Dermis microvascular lymphatic vessel endothelial cell (primary cell): ENCODE data around the gene P4HA3. TPM values are rescaled to one million over a fixed set of nuclear protein-coding genes. Genes with fewer than 3 reads are reported as not detected.

Experiments used
- DNase-seq, 2 donors: peaks; one replicate each; pipeline versions ENCODE4 v3.0.0 to v3.0.0-alpha.2; 2010; ENCODE audit warnings: low read depth in 2 of 2
- total RNA-seq: library from RNA; depleted of rRNA; stranded (reverse); fragments of >200 nt; gene quantifications from 2 replicates; pipeline ENCODE4 v1.2.1, GENCODE V29; 2014

Gene P4HA3
- total RNA-seq, 1 donor from 2014 or later, result 48.3 TPM

DNA sequence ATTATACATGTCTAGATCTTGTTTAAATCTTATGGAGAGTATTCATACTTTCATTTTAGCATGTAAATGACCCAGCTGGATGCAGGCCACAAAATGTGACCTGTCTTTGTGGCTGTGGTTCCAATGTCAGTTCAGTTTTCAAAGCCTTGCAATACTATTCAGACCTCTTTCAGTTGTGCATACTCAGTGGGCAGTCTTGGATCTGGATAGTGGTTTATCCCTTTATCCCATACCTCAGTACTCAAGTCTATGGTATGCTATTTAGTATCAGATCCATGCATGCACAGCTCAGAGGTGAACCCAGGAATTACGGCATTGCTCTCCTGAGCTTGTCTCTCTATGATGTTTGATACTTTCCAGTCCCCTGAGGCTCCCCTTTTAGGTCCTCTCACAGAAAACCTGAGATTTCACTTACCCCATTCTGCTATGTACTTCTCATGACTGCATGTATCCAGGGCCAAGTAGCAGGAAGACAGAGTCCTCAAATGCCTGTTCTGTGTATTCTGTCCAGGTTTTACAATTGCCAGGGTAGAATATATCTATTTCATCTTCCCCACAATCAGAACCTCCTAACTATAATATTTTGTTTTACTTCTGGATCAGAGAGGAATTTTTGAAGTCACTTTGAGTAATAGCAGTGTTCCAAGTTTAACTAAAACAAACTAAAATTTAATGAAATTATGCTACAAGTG, 6.9 kb upstream of the P4HA3 start:
- peak in 1 of 2 donors; percentile 47 for DNase-seq

DNA sequence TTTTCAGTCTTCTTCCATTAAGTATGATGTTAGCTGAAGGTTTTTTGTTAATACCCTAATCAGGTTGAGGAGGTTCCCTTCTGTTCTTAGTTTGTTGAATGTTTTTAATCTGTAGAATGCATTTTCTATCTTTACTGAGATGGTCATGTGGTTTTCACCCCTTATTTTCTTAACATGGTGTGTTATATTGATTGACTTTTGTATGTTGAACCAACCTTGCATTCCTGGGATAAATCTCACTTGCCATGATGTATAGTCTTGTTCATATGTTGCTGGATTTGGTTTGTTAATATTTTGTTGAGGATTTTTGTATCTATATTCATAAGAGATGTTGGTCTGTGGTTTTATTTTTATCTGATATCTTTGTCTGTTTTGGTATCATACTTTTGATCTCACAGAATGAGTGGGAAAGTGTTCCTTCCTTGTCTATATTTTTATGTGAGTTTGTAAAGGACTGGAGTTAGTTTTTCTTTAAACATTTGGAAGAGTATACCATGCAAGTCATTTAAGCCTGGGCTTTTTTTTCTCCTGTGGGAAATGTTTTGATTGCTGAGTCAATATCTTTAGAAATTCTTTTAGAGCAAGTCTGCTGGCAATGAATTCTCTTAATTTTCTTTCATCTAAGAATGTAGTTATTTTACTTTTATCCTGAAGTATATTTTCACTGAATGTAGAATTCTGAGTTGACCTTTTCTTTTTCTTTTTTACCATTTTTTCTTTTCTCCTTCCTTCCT, 5.5 kb upstream of the P4HA3 start:
- no peak for DNase-seq

DNA sequence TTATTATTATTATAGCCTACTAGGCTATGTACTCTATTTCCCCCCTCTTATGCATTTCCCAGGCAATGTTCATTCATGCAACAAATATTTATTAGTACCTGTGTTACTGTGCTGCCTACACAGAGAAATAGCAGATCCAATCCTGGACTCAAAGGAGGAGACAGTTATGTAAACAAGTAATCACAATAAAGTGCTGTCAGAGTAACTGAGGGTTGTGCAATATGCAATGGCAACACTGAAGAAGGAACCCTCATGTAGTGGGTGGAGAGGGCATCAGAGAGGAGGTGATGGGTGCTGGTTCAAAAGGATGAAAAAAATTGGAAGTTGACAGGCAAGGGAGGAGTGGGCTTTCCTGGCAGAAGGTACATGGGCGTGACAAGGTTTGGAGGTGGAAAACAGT, 886 bp upstream of the P4HA3 start:
- DNase-seq, result no peak

DNA sequence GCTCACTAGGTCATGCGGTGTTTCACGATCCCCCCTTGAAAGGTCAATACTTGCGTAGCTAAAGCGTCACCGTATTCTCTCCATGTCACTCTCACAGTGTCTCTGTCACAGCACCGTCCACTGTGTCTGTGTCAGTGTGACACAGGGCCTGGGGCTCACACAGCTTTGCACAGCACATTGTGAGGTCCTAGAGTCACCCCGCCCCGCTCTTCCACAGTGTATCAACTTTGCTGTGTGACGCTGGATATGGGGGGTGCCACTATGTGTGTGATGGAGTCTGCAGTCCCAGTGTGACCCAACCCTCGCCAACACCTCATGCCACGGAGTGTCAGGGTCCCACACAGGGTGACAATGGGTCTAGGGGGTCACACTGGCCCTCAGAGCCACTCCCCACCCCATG, 583 bp downstream of the P4HA3 start:
- no peak for DNase-seq

DNA sequence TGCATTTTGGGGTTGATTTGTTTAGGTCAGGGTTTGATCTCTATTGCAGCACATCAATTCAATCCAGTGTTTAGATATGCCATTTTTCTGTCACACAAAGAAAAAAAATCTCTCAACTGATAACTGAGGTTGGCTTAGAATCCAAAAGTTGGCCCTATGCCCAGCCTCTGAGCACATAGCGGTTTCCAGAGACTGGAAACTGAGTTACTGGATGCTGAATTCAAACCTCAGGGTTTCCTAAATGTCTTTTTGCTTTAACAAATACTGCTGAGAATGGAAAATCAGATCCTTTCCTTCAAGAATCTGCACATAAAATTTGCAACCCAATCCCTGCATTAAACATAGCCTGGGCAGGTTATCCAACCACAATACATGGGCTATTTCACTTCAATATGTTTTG, 4.0 kb downstream of the P4HA3 start:
- DNase-seq, result peak in 1 of 2 donors; percentile 64

DNA sequence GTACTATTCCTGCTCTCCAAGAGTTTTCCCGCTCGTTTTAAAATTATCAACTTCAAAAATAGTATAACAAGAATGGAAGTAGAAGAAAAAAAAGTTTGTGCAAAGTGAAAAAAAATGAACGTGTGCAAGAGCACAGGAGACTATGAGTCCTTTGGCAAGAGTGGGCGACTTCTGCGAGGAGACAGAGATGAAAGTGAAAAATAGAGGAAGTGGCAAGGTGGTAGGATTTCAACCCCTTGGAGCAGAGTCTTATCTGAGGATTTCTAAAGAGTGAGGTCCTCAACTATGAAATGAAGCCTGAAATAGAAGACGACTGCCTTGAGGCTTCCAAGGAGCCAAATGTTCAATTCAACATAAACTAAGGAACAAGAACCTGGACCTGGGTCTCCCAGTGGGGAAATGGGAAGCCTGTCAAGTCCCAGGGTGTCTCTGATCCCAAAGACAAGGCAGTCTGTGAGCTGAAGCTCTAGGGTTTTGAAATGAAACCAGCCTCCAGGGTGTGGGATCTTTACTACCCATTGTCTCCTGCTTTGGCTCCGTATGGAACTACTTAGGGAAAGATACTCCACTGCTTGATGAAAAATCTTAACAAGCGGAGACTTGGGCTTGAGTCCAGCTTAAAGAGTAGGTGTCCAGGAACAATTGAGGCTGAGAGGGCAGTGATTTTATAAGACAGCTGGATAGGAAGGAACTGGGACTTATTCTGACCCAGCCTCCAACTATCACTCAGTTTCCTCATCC, 4.8 kb downstream of the P4HA3 start:
- no peak for DNase-seq

DNA sequence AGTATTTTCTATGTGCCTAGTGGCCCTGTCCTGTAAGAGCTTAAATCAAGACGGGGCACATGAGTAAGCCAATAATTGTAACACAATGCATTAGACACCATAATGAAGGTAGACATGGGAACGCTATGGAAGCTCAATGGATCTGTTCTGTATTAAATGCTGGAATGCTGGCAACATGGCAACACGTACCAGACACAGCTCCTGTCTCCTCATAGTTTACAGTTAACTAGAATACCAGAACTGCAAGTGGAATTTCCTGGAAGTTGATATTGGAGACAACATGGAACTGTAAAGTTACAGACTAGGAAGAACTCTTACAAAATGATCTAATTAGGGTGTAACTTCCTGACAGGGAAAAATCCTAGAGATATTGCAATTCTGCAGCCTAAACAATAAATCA, 12.4 kb downstream of the P4HA3 start:
- DNase-seq, result no peak

DNA sequence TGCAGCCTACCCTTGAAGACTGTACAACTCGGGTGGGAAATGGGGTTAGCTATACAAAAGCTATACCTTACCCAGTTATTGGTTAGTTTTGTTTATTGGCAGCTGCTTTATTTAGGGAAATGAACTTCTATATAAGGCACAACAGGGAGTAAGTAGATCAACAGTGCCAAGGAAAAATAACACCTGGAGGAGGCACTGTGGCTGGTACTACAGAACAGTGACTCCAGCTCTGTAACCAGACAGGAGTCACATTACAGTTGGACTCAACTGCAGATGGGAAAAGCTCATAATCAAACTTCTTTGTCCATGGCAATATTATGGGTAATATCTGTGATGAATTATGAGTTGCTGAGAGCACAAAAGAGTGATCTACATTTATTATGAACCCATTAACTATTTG, 14.0 kb downstream of the P4HA3 start:
- DNase-seq, result no peak

DNA sequence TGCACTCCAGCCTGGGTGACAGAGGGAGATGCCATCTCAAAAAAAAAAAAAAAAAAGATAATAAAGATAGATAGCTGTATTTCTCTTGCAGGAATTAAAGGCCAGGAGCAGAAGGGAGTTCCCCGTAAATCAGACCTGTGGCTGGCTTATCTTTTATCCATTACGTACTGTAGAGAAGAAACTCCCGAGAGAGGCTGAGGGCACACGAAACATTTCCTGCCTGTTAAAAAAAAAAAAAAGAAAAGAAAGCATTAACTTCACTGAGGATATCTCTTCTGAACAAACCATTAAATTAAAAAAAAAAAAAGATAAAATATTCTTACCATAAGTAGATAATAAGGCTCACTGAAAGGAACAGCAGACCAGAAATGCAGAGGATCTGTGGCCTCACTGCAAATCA, 22.5 kb downstream of the P4HA3 start:
- peak in 1 of 2 donors; percentile 58 for DNase-seq

DNA sequence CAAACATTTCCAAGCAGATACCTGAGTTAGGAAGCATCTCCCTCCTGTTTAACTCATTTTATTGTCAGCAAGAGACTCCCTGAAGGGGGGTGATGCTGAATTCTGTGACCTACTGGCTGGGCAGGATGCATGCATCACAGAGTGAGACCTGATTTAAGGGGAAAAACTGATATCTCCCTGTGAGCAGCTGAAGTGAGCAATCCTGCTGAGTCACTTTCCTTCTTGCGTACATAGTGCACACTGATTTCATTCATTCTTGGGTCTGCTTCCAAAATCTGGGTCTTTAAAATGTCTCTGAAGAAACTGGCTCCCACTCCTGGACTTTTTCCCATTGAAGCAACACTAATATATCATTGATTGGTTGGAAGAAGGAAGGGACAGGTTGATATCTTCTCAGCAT, 23.3 kb downstream of the P4HA3 start:
- peak; percentile 24 to 93 for DNase-seq

DNA sequence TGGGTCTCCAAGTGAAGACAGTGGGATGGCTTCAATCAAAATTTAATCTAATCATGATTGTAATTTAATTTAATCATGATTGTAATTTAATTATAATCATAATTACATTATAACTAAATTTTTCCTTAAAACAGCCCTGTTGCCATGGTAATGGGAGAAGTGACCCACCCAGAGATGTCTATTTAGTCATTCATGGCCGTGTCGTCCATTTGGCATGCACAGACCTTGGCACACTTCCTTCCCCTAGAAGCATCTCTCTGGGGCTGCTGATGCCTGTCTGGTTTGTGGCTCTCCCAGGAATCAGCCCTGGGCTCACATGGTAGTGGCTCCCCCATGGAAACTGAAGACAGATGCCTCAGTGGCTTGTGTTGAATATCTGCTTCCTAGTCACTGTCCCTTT, 27.0 kb downstream of the P4HA3 start:
- DNase-seq, result no peak

DNA sequence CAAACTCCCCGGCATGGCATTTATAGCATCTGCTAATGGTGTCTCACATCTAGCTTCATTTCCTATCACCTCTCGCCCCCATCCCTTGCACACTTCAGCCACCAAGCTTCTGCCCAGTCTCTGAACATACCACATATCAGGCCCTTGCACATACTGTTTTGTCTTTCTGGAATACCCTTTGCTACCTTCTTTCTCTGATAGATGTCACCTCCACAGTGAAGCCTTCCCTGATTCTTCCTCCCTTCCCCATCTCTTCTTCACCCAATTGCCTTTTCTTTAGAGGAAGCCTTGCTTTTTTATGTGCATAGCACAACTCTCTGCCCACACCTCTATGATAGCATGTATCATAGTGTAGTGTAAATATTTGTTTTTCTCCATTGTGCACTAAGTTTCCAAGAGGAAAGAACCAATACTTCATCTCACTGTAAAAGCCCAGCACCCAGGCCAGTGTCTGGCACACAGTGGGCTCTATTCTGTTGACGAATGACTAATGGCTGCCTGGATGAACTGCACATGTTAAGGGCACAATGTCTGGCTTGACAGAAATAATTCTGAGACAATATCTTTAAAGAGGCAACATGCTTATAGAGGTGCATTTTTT, 27.8 kb downstream of the P4HA3 start:
- DNase-seq, result no peak

DNA sequence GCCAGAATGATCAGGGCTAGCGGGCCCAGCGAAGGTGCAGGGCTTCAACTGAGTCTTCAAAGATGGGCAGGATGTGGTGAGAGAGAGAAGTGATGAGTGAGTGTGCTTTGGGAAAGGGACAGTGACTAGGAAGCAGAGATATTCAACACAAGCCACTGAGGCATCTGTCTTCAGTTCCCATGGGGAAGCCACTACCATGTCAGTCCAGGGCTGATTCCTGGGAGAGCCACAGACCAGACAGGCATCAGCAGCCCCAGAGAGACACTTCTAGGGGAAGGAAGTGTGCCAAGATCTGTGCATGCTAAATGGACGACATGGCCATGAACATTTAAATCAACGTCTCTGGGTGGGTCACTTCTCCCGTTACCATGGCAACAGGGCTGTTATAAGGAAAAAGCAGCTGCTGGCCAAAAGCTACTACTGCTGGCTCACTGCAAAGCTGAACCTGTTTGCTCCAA, 28.5 kb downstream of the P4HA3 start:
- DNase-seq, result no peak

DNA sequence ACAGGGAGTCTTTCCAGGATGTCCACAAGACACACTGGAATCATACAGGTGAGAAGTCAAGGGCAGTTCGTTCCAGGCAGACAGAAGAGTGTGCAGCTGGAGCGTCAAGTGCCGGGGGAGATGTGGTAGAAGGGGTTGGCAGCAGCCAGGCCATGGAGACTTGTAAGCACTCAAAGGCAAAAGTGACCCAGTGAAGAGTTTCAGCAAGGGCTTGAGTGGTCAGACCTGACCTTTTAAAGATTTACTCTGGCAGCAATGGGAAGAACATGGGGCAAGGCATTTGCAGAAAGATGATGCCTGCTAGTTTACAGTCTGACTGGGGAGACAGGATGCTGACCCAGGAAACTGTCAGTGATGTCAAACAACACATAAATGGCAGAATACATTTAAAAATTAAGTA, 29.0 kb downstream of the P4HA3 start:
- no peak for DNase-seq

DNA sequence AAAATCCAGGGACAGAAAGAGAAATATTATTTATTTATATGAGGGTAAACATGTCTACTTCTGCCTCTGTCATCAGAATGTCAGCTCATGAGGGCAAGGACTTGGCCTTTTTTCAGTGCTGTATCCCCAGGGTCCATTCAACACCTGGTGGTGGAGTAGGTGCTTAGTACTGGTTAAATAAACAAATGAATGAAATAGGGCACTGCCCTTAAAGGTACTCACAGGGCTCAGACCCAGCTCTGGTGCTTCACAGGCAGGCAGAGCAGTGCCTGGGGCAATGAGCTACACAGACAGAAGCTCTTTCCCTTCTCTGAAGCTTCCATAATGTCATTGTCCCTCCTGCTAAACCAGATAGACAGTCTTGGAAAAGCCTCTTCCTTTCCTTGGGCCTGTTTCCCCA, 30.9 kb downstream of the P4HA3 start:
- no peak for DNase-seq

DNA sequence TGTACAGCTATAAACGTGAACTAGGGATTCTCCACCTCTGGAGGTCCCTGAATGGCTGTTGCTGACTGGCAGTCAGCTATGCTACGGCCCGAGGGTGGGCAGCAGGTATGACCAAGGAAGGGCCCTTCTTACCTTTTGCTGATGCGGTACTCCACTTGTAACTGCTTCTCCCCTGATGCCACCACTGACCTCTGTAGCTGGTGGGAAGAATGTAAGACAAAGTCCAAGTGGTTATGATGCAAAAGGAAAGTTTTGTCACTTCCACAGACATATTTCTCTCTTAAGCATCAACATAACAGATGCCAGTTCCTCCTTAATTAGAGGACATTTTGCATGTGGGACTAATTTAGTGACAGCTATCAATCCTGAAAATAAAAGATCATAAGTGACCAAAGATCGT, 32.2 kb downstream of the P4HA3 start:
- DNase-seq, result no peak

DNA sequence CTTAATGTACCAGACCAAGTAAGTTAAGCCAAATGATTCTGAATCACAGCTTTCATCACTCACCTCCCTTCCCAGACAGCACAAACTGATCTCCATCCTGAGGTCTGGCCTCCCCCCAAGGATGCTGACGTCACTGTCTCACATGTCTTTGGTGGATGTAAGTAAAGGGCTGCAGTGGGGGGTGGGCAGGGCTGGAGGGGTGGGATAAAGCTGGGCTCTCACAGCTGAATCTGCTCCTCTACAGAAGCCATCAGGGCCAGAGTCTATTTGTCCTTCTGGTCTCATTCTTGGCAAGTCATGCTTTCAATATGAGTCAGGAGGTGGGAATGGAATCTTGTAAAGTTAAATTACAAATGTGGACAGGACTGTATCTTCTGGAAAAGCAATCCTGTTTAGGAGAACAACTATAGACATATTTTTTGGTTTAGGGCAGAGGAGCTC, 32.7 kb downstream of the P4HA3 start:
- DNase-seq, result peak in 1 of 2 donors; percentile 80

DNA sequence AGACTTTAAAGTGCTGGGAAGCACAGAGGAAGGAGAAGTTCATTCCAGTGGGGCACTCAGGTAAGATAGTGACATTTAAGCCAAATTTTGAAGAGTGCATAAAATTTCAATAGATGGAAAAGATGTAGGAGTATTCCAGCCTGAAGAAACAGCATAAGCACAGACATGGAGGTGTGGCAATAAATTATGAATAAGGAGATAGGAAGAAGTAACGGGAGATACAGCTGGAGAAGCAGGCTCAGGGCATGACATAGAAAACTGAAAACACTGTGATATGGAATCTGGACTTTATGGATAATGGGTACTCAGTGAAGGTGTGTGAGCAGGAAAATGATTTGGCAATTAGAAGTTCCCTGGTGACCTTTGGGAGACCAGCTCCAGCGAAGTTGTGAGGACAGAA, 33.3 kb downstream of the P4HA3 start:
- no peak for DNase-seq

DNA sequence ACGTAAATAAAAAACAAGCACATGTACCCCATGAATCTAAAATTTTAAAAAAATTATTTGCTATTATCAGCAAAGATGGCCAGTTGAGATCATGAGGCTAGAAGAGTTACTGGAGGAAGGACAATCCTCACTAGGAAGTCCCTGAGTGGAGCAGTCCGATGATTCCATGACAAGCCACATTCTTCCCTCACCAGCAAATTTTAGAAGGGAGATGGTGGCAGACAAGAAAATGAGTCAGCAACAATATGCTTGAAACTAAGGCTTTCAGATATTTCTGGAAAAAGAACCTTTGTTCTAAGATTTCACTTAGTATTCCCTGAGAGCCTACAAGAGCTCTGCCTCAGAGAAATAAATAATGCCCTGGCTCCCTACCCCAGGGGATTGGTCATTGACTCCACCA, 34.9 kb downstream of the P4HA3 start:
- DNase-seq, result no peak

DNA sequence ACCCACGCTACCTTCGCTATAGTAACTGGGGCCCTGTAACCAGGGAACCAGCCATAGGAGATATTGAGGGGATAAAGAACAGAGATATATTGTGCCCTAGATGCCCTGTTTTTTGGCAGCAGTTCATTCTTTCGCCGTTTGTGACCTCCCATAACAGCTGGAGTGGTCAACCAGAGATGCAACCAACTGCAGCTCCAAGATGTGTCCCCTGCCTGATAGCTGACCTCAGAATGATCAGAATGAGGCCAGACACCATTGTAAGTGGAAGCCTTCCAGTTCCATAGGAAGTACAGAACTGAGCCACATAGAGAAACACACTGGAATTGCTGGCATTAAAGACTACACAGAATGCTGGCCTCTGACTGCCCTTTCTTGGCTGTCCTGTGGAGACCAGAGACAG, 39.2 kb downstream of the P4HA3 start:
- DNase-seq, result no peak

DNA sequence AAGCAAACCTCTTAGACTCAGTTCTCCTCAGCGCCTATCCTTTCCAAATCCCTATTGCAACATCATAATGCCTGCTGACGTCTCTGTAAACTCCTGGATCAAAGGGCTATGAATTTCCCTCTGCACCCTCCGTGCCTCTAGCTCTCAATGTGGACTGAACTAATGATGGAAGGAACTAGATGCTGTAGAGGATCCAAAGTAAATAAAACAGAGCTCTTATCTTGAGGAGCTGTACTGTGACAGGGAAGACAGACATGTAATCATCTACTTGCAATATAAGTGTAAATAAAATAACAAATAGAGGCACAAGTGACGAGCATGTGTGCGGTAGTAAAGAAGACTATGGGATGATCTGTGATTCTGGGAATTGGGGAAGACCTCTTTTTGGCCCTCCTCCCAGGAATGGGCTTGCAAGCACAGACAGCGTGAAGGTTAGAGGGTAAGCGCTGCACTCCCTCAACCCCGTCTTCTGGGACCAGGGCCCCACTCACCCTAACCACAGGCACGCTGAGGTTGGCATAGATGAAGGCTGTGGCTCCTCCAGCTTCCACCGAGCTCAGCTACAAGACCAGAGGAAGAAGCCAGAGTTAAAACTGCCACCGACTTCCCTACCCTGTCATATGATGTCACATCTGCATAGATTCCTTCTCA, 42.2 kb downstream of the P4HA3 start:
- no peak for DNase-seq

DNA sequence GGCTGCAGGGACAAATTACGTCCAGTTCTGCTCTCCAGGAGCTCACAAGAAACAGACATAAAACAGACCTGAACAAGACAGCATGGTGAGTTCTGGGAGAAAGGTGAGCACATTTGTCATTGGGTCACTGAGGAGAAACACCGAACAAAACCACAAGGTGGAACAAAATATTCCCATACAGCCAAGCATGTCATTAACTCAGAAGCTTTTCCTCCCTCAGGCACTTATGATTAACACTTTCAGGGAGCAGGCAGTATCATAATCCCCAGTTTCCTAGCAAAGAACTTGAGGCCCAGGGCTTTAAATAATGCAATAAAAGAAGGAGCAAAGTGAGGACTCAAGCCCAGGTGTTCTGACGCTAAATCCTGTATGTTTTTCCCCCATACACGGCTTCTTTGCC, 43.0 kb downstream of the P4HA3 start:
- no peak for DNase-seq
